GM19372 (cell line): ENCODE results near the gene CCDC6.
A peak's percentile ranks its signal among the peaks of the same experiment; 100 is the strongest.
"Not testable (repeated sequence)": the region's sequence is repeated elsewhere in the genome, so short reads cannot be mapped to it uniquely, and the experiment has no call there.

ENCODE experiments used
- ATAC-seq: cut with Tn5 transposase; IDR thresholded peaks from one replicate; pipeline ENCODE4 v1.9.1; 2021; ENCODE audit warnings: mild to moderate bottlenecking, low read depth, moderate library complexity; ENCODE audit not compliant: unreplicated experiment

CCDC6 gene

DNA sequence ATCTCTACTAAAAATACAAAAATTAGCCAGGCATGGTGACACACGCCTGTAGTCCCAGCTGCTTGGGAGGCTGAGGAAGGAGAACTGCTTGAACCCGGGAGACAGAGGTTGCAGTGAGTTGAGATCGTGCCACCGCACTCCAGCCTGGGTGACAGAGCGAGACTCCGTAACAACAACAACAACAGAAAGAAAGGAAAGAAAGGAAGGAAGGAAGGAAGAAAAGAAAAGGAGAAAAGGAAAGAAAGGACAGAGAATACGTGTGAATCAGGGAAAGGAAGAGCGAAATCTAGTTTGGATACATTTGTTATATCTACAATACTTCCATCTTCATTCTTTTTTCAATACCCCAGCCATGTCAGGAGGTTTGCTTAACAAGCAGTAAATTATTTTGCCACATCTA is 21.5 kb downstream of the CCDC6 start:
- not testable (repeated sequence) for ATAC-seq

DNA sequence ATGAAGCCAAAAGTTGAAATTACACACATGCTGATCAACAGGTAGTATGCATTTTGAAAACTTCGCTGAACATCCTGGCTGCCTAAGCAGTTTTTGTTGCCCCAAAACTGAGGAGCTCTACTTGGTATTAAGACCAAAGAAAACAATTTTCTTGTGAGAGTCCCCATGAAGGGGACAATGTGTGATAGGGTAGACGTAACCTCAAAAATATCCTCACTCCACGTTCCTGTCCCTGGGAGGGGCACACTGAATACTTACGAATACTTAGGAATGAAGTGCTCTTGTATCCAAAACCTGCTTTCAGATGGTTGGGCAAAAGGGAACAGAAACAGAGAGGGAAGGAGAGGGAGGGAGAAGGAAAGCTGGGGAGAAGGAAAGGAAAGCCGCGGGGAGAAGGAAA is 24.7 kb downstream of the CCDC6 start:
- ATAC-seq: no peak

DNA sequence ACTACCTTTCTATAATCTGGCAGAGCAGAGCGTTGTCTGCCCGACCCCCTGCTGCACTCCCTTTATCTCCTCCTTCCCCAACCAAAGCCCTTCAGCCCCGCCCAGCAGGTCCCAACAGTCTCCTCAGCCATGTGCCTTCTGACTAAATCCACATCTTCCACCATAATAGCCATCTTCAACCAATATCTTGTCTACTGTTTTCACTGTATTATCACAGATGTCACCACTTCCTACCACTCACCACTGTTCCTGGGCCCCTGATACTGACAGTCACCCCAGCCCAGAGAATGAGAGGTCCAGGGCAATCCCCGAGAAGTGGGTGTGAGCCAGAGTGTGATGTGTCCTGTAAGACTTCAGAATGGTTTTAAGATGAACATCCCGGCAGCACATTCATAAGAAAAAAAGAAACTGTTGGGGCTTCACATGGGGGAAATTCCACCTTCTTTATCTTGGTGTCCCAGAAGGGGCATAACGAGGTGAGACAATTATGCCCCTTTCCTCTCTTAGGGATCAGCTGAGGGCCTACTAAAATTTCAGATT is 25.3 kb downstream of the CCDC6 start:
- ATAC-seq: peak; percentile 46

DNA sequence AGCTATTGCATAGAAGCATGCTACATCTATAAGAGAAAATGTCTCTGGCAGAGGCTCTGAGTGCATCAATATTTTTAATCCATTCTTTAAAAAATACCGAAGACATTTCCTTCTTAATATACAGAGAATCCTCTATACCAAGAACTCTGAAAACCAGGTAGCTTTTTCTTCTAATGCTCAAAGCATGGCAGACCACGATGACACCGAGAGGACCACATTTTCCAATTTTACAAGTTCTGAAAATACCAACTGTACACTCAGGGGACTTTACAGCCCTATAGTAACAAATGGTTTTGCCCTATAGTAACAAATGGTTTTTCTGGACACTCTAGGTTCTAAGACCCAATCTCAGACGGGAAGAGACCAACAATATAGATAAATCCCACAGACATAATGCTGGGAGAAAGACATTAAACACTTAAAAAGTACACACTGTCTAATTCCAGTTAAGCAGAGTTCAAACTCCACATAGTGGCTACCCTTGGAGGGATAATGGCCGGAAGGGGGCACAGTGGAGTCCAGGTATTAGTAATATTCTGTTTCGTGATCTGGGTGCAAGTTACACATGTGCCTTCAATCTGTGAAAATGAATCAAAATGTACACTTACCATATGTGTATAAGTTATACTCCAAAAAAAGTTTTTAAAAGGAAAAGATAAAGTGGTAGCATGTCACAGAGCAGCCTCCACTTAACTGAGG is 26.2 kb downstream of the CCDC6 start:
- ATAC-seq: no peak

DNA sequence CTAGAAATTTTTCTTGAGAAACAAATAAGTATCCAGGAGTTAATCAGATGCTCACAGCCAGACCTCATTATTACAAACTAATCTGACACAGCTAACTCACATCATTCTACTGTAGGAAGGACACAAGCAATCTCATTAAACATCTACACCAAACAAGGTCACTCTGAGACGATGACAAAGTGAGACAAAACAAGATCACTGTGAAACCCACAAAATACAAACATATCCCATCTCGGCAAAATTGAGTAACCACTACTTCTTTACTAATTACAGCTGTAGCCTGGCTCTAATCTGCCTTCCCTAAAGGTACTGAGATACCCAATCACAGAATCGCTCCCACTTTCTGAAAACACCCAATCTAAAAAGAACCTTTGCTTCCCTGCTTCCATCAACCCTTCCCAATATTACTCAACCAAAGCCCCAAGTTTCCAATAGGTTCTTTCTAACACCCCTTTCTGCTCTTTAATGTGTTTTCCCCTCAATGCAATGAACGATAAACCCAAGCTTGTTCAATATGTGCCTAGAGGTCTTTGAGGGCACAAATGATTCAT is 26.9 kb downstream of the CCDC6 start:
- ATAC-seq: no peak

GRCh38 chr10:59878915-59879314 is 27.4 kb downstream of the CCDC6 start:
- ATAC-seq: no peak

DNA sequence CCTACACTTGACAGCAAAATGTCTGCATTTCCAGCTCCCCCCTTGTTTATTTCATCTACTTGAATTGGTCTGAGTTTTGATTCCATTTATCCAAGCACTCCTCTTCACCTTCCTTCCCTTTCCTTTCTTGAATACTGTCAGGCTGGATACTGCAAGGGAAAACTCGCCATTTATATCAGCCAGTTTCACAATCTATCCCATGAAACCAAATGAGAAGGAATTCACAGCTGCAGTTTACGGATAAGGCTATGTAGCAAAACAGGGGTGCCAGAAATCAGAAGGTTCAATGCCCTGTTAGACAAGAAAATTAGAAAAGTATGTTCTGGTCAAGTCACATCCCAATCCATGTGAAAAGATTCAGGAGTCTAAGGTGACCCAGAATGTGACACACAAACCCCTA is 28.1 kb downstream of the CCDC6 start:
- no peak for ATAC-seq

DNA sequence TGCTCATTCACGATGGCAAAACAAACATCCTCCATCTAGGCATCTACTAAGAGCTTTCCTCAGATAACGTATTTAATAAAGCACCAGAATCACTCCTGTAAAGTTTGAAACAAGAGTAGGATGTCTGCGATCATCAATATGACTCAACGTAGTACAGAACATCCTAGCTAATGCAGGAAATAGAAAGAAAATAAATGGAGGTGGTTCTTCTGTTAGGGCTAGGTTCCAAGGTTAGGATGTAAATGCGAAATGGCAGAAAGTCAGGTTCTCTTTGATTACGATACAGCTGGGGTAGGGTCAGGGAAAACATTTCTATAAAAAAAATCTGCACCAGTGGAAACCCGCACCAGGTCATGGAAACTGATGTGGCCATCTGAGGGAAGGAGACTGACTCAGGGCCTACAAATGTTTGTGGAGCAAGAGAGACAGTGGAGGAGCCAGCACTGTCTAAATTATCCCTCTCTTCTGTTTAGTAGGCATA is 29.1 kb downstream of the CCDC6 start:
- ATAC-seq: no peak

DNA sequence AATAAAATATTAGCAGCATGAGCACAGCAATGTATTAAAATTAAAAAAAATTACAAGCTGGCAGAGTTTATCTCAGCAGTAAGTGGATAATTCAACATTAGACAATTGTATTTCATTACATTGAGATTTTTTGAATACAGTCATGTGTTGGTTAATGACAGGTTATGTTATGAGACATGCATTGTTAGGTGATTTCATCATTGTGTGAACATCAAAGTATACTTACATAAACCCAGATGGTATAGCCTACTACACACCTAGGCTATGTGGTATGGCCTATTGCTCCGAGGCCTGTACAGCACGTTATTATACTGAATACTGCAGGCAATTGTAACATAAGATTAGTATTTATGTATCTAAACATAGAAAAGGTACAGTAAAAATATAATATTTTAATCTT is 29.7 kb downstream of the CCDC6 start:
- ATAC-seq: no peak

GRCh38 chr10:59876208-59876607 is 30.1 kb downstream of the CCDC6 start:
- ATAC-seq: not testable (repeated sequence)

GRCh38 chr10:59873896-59874295 is 32.5 kb downstream of the CCDC6 start:
- ATAC-seq: no peak

GRCh38 chr10:59872892-59873463 is 33.4 kb downstream of the CCDC6 start:
- no peak for ATAC-seq

DNA sequence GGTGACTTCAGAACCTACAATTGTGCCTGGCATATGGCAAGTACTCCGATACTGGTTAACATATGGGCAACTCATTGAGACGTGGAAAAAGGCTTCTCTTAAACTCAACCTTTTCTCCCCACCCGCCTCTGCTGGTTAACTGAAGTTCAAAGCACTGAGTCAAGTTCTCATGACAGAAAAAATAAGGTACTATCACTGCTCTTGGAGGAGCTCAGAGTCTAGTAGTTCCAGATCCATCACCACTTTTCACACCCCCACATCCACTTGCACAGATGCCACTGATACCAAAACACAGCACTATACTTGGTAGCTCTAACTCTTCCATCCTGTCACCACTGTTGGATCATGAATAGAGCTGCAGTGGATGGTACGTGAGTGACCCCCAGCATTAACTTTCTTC is 36.2 kb downstream of the CCDC6 start:
- no peak for ATAC-seq

- ATAC-seq: no peak
Measured at GRCh38 chr10:59869594-59869940, 36.8 kb downstream of the CCDC6 start.

- no peak for ATAC-seq
Measured at GRCh38 chr10:59868696-59869593, 37.4 kb downstream of the CCDC6 start.

GRCh38 chr10:59867590-59867989 is 38.8 kb downstream of the CCDC6 start:
- no peak for ATAC-seq

DNA sequence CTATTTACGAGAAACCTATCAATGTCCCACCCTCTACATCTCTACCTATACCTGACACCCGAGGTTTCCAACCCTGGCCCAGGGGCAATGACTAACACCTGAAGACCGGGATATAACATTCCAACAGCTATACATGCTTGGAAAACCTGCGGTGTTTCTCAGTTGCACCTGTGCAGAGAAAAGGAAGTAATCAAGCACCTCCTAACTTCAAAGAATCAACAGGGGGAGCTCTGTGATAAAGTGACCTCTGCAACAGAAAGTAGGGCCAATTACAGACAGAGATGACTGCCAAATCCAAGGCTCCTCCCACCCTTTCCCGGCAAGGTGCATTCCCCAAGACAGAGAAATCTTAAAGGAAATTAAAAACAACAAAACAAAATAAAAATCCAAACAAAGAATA is 41.3 kb downstream of the CCDC6 start:
- peak; percentile 83 for ATAC-seq

DNA sequence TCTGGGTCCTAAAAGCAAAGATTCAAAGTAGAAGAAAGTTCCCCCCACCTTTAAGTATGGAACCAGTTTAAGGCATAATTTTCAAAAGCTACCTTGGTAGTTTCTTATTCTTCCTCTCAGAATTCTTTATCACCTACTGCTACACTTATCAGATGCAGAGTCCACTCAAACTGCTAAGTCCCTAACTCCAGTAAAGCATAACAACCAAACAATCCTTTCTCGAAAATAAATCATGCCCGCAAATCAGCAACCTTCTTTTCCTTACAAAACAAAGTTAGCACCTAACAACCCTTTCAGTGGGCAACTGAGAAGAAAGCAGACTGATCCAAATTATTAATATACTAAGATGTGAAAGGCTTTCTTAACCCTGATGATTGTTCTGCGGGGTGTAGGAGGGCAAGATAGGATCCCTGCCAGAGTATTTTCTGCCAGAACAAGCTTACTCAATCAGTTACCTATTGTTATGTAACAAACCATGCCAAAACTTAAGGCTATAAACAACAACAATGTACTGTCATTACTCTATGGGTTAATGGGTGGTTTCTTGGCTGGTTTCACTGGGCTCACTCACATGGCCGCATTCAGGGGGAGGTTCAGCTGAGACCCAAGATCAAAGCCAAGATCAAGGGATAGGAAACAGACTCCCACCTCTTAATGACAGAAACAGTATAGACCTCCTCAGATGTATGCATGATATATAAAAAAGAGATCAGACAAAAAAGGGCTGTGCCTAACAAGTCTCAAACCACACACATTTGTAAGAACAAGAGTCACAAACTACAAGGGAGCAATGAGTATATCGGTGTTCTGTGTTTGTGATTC is 42.0 kb downstream of the CCDC6 start:
- no peak for ATAC-seq

GRCh38 chr10:59859570-59859969 is 46.8 kb downstream of the CCDC6 start:
- no peak for ATAC-seq

DNA sequence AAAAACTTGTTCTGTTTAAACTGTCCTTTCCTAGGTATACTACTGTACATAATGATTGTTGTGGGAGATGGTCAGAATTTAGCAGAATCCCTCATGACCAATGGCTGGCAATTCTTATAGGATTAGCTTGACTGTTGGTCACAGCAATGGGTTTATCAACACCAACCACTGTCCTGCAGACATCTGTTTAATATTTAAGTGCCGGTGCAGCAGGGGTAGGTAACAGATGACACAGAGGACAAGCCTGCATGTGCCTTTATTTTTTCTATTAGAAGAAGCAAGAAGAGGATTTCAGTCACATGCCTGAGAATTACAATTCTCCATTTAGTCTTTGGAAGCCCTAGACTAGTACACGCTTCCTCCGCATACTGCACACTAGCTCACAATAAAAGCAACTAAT is 48.4 kb downstream of the CCDC6 start:
- ATAC-seq: no peak
